ENCODE data around the gene TAS1R1. TPM values are rescaled to one million over a fixed set of nuclear protein-coding genes. Genes with fewer than 3 reads are reported as not detected.

The TAS1R1 gene
- polyA plus RNA-seq, 4 donors, result 0.05 to 0.11 (median 0.10) TPM; not detected in 1

DNA sequence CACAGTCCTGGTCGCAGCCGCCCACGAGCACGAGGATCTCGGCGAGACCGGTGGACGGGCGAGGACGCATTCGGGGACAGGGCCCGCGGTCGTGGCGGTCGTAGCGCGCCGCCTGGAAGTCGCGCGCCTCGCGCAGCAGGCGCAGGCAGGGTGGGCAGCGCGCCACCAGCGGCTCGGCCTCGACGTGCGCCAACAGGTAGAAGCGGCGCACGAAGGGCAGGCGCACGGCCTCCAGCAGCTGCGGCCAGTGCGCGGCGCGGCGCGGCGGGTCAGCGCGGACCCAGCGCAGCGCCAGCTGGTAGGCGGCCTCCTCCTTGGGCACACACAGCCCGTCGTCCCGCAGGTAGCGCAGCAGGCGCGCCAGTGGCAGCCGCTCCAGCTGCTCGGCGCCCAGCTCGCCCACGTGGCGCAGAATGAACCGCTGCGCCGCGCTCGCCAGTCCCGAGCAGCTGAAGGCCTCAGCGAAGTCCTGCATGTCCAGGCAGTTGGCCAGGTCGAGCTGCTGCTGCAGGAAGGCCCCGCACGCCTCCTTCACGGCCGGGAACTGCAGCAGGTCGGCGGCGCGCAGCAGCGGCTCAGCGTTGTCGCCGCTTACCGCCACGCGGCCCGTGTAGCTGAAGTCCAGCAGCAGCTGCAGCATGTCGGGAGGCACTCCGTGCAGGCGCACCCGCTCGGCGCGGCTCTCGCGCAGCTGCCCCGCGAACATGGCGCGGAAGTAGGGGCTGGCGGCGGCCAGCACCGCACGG is 47.0 kb downstream of the TAS1R1 start:
- DNase-seq (ENCODE audit: low read depth in 4 of 4, low spot score in 2 of 4), result no peak

DNA sequence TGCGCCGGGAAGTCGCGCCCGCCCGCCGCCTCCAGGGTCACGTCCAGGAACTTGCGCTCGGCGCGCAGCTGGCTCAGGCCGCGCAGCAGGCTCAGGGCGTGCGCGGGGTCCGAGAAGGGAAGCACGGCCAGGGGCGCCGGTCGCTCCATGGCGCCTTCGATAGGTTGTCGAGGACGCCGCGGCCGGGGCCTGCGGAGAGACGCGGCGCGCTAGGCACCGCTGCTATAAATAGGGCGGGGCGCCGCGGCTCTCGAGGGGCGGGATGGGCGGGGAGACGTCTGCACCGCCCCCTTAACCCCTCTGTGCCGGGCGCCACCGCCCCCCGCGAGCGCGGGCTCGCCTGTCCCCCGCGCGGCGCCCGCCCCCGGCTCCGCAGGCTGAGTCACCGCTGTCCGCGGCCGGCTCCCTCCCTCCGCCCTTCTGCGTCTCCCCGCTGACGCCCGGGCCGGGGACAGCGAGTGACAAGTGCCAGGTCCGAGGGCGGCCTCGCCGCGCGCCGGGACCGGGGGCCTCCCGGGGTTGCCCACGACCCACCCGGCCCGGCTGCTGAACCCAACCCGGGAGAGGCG is 47.6 kb downstream of the TAS1R1 start, which contains the start of gene KLHL21:
Gene KLHL21, minus strand, starts transcription at position 201 of the 569 bp plus-strand sequence. Its CDS starts 52 bp downstream, at position 149.
- peak in 1 of 4 donors; percentile 73 for DNase-seq (ENCODE audit: low read depth in 4 of 4, low spot score in 2 of 4)

- DNase-seq (ENCODE audit: low read depth in 4 of 4, low spot score in 2 of 4), result no peak
Measured at GRCh38 chr1:6603238-6603914, 48.3 kb downstream of the TAS1R1 start.

GRCh38 chr1:6603915-6604558 is 48.9 kb downstream of the TAS1R1 start:
- DNase-seq (ENCODE audit: low read depth in 4 of 4, low spot score in 2 of 4), result peak in 1 of 4 donors; percentile 68

GRCh38 chr1:6612641-6613360 is 57.7 kb downstream of the TAS1R1 start:
- peak in 1 of 4 donors; percentile 35 for DNase-seq (ENCODE audit: low read depth in 4 of 4, low spot score in 2 of 4)

DNA sequence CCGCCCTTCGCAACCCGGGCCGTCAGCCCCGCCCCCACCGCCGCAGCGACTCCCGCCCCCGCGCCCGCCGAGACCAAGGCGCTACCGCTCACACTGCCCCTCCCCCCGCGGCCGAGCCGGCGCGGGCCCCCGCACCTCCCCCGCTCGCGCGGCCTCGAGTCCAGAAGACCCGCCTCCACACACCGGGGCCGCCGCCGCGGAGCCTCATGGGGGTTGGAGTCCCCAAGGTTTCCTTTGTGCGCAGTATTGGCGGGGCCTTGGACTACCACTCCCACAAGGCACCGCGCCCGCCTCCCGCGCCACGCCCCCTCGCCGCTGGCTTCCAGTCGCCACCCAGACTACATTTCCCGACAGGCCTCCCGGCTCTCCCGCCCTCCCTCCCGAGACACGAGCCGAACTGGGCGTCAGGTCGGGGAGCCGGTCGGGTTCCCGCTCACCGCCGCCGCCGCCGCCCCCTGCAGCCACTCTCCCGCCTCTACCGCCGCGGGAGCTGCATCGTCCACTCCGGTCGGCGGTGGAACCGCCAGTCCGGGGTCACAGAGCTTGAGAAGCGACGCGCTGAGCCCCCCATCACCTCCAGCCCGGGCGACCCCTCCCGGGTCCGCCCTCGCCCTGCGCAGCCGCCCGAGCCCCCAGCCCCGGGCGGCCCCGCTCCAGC is 58.4 kb downstream of the TAS1R1 start, which contains the start of gene PHF13:
Gene PHF13, plus strand, starts transcription at position 371 of the 658 bp plus-strand sequence. CDS start 336 bp downstream, outside the sequence.
- DNase-seq (ENCODE audit: low read depth in 4 of 4, low spot score in 2 of 4), result peak in 3 of 4 donors; percentile 89 to 97 (median 96)

- DNase-seq (ENCODE audit: low read depth in 4 of 4, low spot score in 2 of 4), result no peak
Measured at GRCh38 chr1:6614019-6614928, 59.2 kb downstream of the TAS1R1 start.

DNA sequence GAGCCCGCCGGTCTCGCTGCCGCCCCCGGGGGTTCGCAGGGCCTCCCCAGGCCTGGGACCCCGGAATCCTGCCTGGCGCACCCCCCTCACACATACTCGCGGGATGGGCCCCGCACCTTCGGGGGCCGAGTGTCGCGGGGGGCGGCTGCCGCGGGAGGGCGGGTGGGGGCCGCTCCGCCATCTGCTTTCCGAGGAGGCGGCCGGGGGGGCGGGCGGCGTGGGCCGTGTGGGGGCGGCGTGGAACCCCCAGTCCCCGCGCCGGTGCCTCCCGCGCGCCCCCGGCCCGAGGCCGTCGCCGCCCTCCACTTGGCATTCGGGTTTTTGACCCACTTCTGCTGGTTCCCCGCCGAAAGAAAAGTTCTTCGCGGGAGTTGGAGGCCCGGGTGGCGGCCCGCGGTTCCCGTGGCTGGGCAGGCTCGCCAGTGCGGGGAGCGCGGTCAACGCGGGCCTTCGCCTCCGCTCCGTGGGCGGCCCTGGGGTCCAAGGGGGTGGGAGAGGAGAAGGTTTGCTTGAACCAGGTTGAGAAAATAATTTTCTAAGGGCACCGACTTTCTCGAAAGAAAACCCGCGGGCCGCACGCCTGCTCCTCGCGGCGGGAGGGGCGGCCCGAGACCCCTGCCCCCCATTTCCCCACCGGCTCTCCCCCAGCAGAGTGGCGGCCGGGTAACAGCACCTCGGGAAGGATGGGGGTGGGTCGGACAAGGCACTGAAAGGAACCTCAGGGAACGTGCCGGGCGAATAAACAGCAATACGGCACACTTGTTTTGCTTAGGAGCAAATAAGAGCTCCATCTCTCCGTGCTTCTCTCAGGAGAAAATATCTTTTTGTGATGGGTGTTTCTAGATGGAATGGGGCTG is 60.0 kb downstream of the TAS1R1 start:
- no peak for DNase-seq (ENCODE audit: low read depth in 4 of 4, low spot score in 2 of 4)

GRCh38 chr1:6619045-6619444 is 63.9 kb downstream of the TAS1R1 start:
- DNase-seq (ENCODE audit: low read depth in 4 of 4, low spot score in 2 of 4), result no peak

DNA sequence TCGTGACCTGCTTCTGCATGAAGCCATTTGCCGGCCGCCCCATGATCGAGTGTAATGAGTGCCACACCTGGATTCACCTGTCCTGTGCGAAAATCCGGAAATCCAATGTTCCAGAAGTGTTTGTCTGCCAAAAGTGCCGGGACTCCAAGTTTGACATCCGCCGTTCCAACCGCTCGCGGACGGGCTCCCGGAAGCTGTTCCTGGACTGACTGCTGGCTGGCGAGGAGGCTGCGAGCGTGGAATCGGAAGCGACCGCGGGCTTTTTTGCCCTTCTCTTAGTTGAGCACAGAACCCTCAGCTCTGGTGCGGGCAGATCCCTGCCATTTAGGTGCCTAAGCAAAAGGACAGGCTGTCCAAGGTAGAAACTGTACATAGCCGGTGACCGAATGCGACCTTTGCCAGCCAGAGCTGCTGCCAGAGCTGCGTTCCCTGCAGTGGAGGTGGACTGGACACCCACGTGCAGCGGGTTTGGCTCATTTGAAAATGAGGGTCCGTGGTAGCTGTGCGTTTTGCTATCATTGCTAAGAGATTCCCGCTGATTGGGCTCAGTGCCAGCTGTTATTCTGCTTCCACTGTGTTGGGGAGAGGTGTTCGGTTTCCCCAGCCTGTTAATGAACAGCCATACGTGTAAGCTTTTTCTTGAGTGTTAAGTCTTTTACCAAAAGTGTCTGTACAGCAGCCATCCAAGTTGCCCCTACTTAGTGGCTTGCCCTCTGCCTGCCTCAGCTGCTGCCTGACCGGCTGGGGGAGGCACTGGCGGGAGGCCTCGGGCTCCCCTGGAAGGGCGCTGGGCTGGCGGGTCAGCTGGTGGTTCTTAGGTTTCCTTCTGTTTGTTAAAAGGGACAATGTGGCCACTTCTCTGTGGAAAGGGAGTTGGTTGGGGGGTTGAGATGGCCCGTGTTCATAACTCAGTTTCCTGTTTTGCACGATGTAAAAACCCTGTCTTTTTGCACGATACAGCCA is 66.6 kb downstream of the TAS1R1 start:
- no peak for DNase-seq (ENCODE audit: low read depth in 4 of 4, low spot score in 2 of 4)

DNA sequence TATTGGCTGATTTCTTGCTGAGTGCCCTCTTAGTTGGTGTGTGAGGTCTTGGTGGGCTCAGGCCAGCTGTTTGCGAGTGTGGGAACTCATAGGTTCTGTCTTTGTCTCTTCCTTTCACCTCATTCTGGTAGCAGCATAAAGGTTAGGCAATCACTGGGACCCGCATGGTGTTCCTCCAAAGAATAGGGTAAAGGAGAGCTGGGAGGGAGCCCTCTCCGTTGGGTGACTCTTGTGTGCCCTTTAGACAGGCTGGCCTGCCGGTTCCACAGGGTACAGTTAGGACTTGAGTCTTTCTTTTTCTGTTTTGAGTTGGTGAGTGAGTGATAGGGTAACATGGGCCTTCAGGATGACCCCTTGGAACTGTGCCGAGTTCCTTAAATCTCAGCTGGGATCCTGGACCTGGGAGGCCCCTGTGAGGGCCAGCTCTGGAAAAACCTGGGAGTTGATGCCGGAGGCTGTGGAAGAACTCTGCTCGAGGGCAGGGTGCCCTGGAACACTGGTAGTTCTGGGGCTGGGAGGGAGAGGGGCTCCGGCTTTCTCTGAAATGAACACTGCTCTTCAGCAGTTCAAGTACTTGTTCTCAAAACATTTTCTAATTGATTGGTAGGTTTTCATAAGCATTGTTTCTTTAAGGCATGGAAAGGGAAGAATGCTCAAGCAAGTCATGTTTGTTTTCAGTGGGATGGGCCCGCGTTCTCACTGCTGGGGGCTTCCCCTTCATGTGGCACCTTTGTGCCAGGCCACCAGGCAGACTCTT is 67.5 kb downstream of the TAS1R1 start:
- DNase-seq (ENCODE audit: low read depth in 4 of 4, low spot score in 2 of 4), result no peak

GRCh38 chr1:6623269-6623965 is 68.3 kb downstream of the TAS1R1 start:
- no peak for DNase-seq (ENCODE audit: low read depth in 4 of 4, low spot score in 2 of 4)

DNA sequence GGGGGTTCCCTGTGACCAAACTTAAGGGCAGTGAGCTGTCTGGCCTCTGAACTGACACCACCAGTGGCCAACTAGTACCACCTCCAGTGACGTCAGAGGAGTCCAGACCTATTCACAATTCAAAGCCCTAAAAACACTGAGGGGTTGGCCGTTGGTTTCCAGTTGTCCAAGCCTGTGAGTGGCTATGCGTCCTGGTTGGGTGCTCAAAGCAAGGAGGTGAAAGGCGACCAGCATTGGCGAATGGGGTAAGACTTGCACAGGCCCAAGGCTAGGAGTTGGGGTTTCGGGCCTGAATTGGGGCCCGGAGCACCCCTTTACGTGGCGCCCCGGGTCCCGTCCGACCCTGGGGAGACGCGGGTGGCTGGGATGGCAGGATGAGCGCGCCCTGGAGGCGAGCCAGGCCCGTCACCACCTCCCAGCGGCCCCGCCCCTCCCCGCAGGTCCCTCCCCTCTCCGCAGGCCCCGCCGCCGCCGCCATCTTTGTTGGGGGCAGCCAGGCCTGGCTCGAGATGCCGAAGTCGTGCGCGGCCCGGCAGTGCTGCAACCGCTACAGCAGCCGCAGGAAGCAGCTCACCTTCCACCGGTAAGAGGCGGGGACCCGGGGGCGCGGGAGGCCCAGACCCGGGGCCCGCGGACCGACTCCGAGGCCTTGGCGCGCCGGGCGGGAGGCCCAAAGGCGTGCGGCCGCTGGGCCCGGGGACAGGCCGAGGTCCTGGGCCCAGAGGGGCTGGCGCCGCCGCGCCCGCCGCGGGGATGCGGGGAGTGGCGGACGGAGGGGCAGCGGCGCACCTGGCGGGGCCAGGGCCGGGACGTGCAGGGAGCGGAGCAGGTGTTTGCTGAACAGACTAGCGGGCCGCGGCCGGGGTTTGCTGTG is 69.8 kb downstream of the TAS1R1 start, which contains the start of gene THAP3:
Gene THAP3, plus strand, starts transcription at position 159 of the 874 bp plus-strand sequence. Its CDS starts 351 bp downstream, at position 510.
- DNase-seq (ENCODE audit: low read depth in 4 of 4, low spot score in 2 of 4), result peak in 1 of 4 donors; percentile 70

GRCh38 chr1:6625584-6626149 is 70.6 kb downstream of the TAS1R1 start:
- no peak for DNase-seq (ENCODE audit: low read depth in 4 of 4, low spot score in 2 of 4)

Data from left renal cortex interstitium (tissue), 4 donors.